CD4-positive, alpha-beta T cell treated with Interleukin-6 at 100 ng/mL for 8 hours (primary cell): ENCODE data around the gene LMO3.

Source experiments
- DNase-seq: peaks from one replicate; pipeline ENCODE4 v3.0.0-alpha.2; 2020; ENCODE audit warnings: mixed read lengths, low spot score

LMO3 gene

GRCh38 chr12:16606117-16606200 is at the start of gene LMO3:
Gene LMO3, minus strand, starts transcription at chr12:16606162. Its CDS starts 5,302 bp downstream, at chr12:16600860.
- no peak for DNase-seq

GRCh38 chr12:16636435-16637055 is 30.6 kb upstream of the LMO3 start:
- no peak for DNase-seq

- no peak for DNase-seq
These were observed 28.8 kb upstream of the LMO3 start for GRCh38 chr12:16634786-16635185.

- DNase-seq, result no peak
These were observed 21.0 kb upstream of the LMO3 start for GRCh38 chr12:16626991-16627390.

GRCh38 chr12:16622338-16622737 is 16.4 kb upstream of the LMO3 start:
- no peak for DNase-seq

- DNase-seq, result no peak
These were observed 13.6 kb upstream of the LMO3 start for GRCh38 chr12:16619537-16619936.

- DNase-seq, result no peak
These were observed 12.3 kb upstream of the LMO3 start for GRCh38 chr12:16618256-16618655.

GRCh38 chr12:16613199-16613598 is 7.2 kb upstream of the LMO3 start:
- no peak for DNase-seq

- no peak for DNase-seq
These were observed 6.7 kb upstream of the LMO3 start for GRCh38 chr12:16612647-16613046.

- no peak for DNase-seq
These were observed 5.2 kb upstream of the LMO3 start for GRCh38 chr12:16611146-16611545.

GRCh38 chr12:16610743-16611142 is 4.8 kb upstream of the LMO3 start:
- DNase-seq, result no peak

- DNase-seq, result no peak
These were observed 4.1 kb upstream of the LMO3 start for GRCh38 chr12:16610001-16610585.

- no peak for DNase-seq
These were observed 3.1 kb upstream of the LMO3 start for GRCh38 chr12:16608946-16609539.

- no peak for DNase-seq
These were observed 2.2 kb upstream of the LMO3 start for GRCh38 chr12:16607906-16608775.

GRCh38 chr12:16606991-16607390 is 1.0 kb upstream of the LMO3 start:
- DNase-seq, result no peak

- no peak for DNase-seq
These were observed 363 bp upstream of the LMO3 start for GRCh38 chr12:16606201-16606849.

GRCh38 chr12:16605642-16606116 is 283 bp downstream of the LMO3 start:
- DNase-seq, result no peak

GRCh38 chr12:16604596-16605252 is 1.2 kb downstream of the LMO3 start:
- no peak for DNase-seq

GRCh38 chr12:16603916-16604575 is 1.9 kb downstream of the LMO3 start:
- no peak for DNase-seq

GRCh38 chr12:16603260-16603915 is 2.6 kb downstream of the LMO3 start:
- no peak for DNase-seq

GRCh38 chr12:16602412-16602811 is 3.5 kb downstream of the LMO3 start:
- DNase-seq, result no peak
